B cell (primary cell): ENCODE measurements around the gene BRF1. TPM values are rescaled to one million over a fixed set of nuclear protein-coding genes. Genes with fewer than 3 reads are reported as not detected.

ENCODE experiments used
- ATAC-seq: fragments of 200-7000 bp; cut with Tn5 transposase; one replicate; pipeline ENCODE4 v1.10.0; 2021; ENCODE audit warnings: low read depth, mild to moderate bottlenecking, moderate number of reproducible peaks, moderate library complexity
- CTCF ChIA-PET: fragments of 350-600 bp; sonication (Branson Sonifier 250); formaldehyde crosslinking; loops from one replicate; lab custom pipeline; 2021; ENCODE audit warnings: antibody characterized with exemption, inconsistent platforms; lab: Charles Lee
- POLR2A ChIA-PET: fragments of 350-600 bp; sonication (Branson Sonifier 250); formaldehyde crosslinking; loops from one replicate; lab custom pipeline; 2021; ENCODE audit warnings: antibody characterized with exemption; lab: Charles Lee
- DNase-seq: peaks from one replicate; pipeline ENCODE4 v3.0.0; 2013
- H2AFZ ChIP-seq: 2 replicates; pipeline ENCODE4 v1.6.1; 2012; ENCODE audit warnings: mild to moderate bottlenecking, low read depth, low read length; ENCODE audit not compliant: insufficient read depth, poor library complexity, severe bottlenecking
- H3K27ac ChIP-seq, 2 donors: 1 replicate in 1 of 2; 2 replicates in 1 of 2; pipeline ENCODE4 v1.5.1; 2012 to 2013; ENCODE audit warnings: low read length in 2 of 2, mild to moderate bottlenecking in 2 of 2, moderate library complexity in 1 of 2
- H3K27me3 ChIP-seq, 4 experiments: fragments of 200-600 bp in 1 of 4; sonication (generic) in 1 of 4; replicated peaks in 1 of 4; 1 replicate in 2 of 4; 2 replicates in 2 of 4; pipeline versions ENCODE4 v1.6.1 to v1.7.0; 2013 to 2016; ENCODE audit warnings: low read length in 3 of 4, mild to moderate bottlenecking in 2 of 4, mixed read lengths in 1 of 4, moderate library complexity in 1 of 4; ENCODE audit not compliant: insufficient read depth in 4 of 4, control insufficient read depth in 3 of 4; ENCODE audit errors: control extremely low read depth in 1 of 4
- H3K36me3 ChIP-seq, 2 experiments: replicated peaks in 1 of 2; 1 replicate in 1 of 2; 2 replicates in 1 of 2; pipeline versions ENCODE4 v1.6.1 to v1.7.1; 2013; ENCODE audit warnings: low read length in 1 of 2; ENCODE audit not compliant: insufficient read depth in 2 of 2, control insufficient read depth in 1 of 2; ENCODE audit errors: control extremely low read depth in 1 of 2, extremely low read depth in 1 of 2
- H3K4me1 ChIP-seq, 2 donors: fragments of 200-600 bp in 1 of 2; sonication (generic) in 1 of 2; 1 replicate in 1 of 2; 2 replicates in 1 of 2; pipeline versions ENCODE4 v1.5.1 to v1.6.1; 2013 to 2017; ENCODE audit warnings: low read length in 2 of 2; ENCODE audit not compliant: control insufficient read depth in 2 of 2, insufficient read depth in 2 of 2
- H3K4me2 ChIP-seq: replicated peaks from 2 replicates; pipeline ENCODE3; 2012; ENCODE audit warnings: mild to moderate bottlenecking, low read depth, low read length; ENCODE audit not compliant: poor library complexity, severe bottlenecking
- H3K4me3 ChIP-seq, 5 experiments: fragments of 200-600 bp in 1 of 5; sonication (generic) in 1 of 5; 1 replicate in 3 of 5; 2 replicates in 2 of 5; pipeline versions ENCODE4 v1.5.1 to v1.7.0; 2011 to 2016; ENCODE audit warnings: low read length in 4 of 5, mild to moderate bottlenecking in 4 of 5, low read depth in 2 of 5, control low read depth in 1 of 5, moderate library complexity in 1 of 5; ENCODE audit not compliant: insufficient read depth in 1 of 5; ENCODE audit errors: control extremely low read depth in 1 of 5, extremely low read depth in 1 of 5
- H3K79me2 ChIP-seq: fragments of 200-600 bp; sonication (generic); one replicate; pipeline ENCODE4 v1.6.0; 2016; ENCODE audit warnings: low read length; ENCODE audit not compliant: control insufficient read depth, insufficient read depth
- H3K9ac ChIP-seq: fragments of 200-600 bp; sonication (generic); 2 replicates; pipeline ENCODE4 v1.6.1; 2017; ENCODE audit warnings: mild to moderate bottlenecking, low read length, moderate library complexity
- H3K9me3 ChIP-seq, 3 donors: one replicate each; pipeline versions ENCODE4 v1.6.1 to v1.7.1; 2013; ENCODE audit warnings: low read length in 2 of 3; ENCODE audit not compliant: control insufficient read depth in 2 of 3, insufficient read depth in 1 of 3; ENCODE audit errors: control extremely low read depth in 1 of 3
- H4K20me1 ChIP-seq: 2 replicates; pipeline ENCODE4 v1.6.0; 2012; ENCODE audit warnings: mild to moderate bottlenecking, low read length; ENCODE audit not compliant: insufficient read depth, control insufficient read depth, poor library complexity, severe bottlenecking
- H3K27ac Mint-ChIP-seq: one replicate; pipeline ENCODE4 v1.8.0; 2021; ENCODE audit warnings: mixed read lengths
- H3K27me3 Mint-ChIP-seq: one replicate; pipeline ENCODE4 v1.8.0; 2021; ENCODE audit warnings: mixed read lengths
- H3K4me1 Mint-ChIP-seq: one replicate; pipeline ENCODE4 v1.8.0; 2021; ENCODE audit warnings: mixed read lengths
- H3K4me3 Mint-ChIP-seq: one replicate; pipeline ENCODE4 v1.8.0; 2021; ENCODE audit warnings: mixed read lengths
- H3K9me3 Mint-ChIP-seq: one replicate; pipeline ENCODE4 v1.8.0; 2022; ENCODE audit warnings: mixed read lengths; ENCODE audit not compliant: insufficient read depth
- CTCF ChIP-seq: fragments of 200-600 bp; IDR thresholded peaks from one replicate; pipeline ENCODE4 v1.8.0; 2022; ENCODE audit warnings: antibody characterized with exemption, mild to moderate bottlenecking
- EZH2 ChIP-seq: IDR thresholded peaks from 2 replicates; pipeline ENCODE4 v1.6.1; 2012; ENCODE audit warnings: borderline replicate concordance, low read depth, mild to moderate bottlenecking, moderate library complexity, low read length; ENCODE audit not compliant: insufficient read depth, poor library complexity, severe bottlenecking
- WGBS: methylation state at CpG from one replicate; pipeline ENCODE4 v1.1.5; 2013; ENCODE audit warnings: missing lambda C conversion rate; ENCODE audit not compliant: insufficient coverage; 5-methylcytosine and 5-hydroxymethylcytosine counted together
- intact Hi-C: fragments of 100-400 bp; cut with micrococcal nuclease; formaldehyde crosslinking; loops from one replicate; pipeline ENCODE4 v1.10.0; 2022
- polyA plus RNA-seq: library from polyadenylated mRNA; depleted of rRNA; stranded (reverse); fragments of >200 nt; gene quantifications from 2 replicates; pipeline ENCODE4 v1.2.3, GENCODE V29; 2012
- total RNA-seq, 2 donors: library from RNA; stranded (reverse); fragments of 120-200 nt in 1 of 2; gene quantifications; 1 replicate in 1 of 2; 2 replicates in 1 of 2; pipeline versions ENCODE4 v1.2.3 to v1.2.4, GENCODE V29; 2013 to 2022

The BRF1 gene
- total and polyA plus RNA-seq, 2 donors (not counting 1 experiment from before 2014, with no cell fraction given), result 24.5 to 55.8 TPM

GRCh38 chr14:105305791-105306190 is 5.0 kb upstream of the BRF1 start:
- Histone ChIP-seq H3K36me3 (no peaks in the 10 kb centered on the region), H3K4me3 (no peak overlapping the region), H3K9me3 (no peaks in the 10 kb centered on the region), H4K20me1 (no peaks in the 10 kb centered on the region), H3K27ac (no peak overlapping the region), H3K4me1 (peaks cover 7 to 9% of the 10 kb centered on the region in 2 donors), H2AFZ (no peak overlapping the region), H3K4me2 (no peak overlapping the region), H3K27me3 (no peaks in the 10 kb centered on the region), H3K9ac (no peak overlapping the region), H3K79me2 (no peaks in the 10 kb centered on the region)
- DNase-seq (no peak), ATAC-seq (no peak)
- 88% methylated on average over 9 of the region's 9 CpGs for WGBS
- ChIA-PET CTCF (no interaction called here), POLR2A (no interaction called here)
- intact Hi-C loops, result no loop called here
- Mint-ChIP-seq H3K9me3 (no peaks in the 10 kb centered on the region), H3K4me3 (no peak overlapping the region), H3K27ac (no peak overlapping the region), H3K4me1 (peaks cover 7% of the 10 kb centered on the region), H3K27me3 (no peaks in the 10 kb centered on the region)
- TF ChIP-seq EZH2, result no peak
- TF ChIP-seq CTCF, result no peak

GRCh38 chr14:105305345-105305744 is 4.5 kb upstream of the BRF1 start:
- Histone ChIP-seq H2AFZ (no peak overlapping the region), H4K20me1 (no peaks in the 10 kb centered on the region), H3K36me3 (no peaks in the 10 kb centered on the region), H3K9ac (no peak overlapping the region), H3K4me1 (peaks cover 7 to 9% of the 10 kb centered on the region in 2 donors), H3K27ac (peak overlapping the region in 1 of 2 donors; percentile 9), H3K4me3 (no peak overlapping the region), H3K79me2 (no peaks in the 10 kb centered on the region), H3K4me2 (no peak overlapping the region), H3K27me3 (no peaks in the 10 kb centered on the region), H3K9me3 (no peaks in the 10 kb centered on the region)
- intact Hi-C loops, result no loop called here
- no peaks in the 10 kb centered on the region for H3K9me3 Mint-ChIP-seq
- no peaks in the 10 kb centered on the region for H3K27me3 Mint-ChIP-seq
- H3K27ac Mint-ChIP-seq, result no peak overlapping the region
- H3K4me1 Mint-ChIP-seq, result peaks cover 7% of the 10 kb centered on the region
- 46% methylated on average over 8 of the region's 9 CpGs for WGBS
- H3K4me3 Mint-ChIP-seq, result no peak overlapping the region
- DNase-seq (no peak), ATAC-seq (no peak)
- CTCF ChIA-PET, result no interaction called here
- POLR2A ChIA-PET, result no interaction called here
- no peak for TF ChIP-seq CTCF
- no peak for TF ChIP-seq EZH2
